NB4 (cell line): Measurements from ENCODE around the gene SEMA5B.

ENCODE experiments used
- DNase-seq: peaks from one replicate; pipeline ENCODE4 v3.0.0; 2010; ENCODE audit warnings: low read depth
- H3K4me3 ChIP-seq: one replicate; pipeline ENCODE4 v1.5.1; 2011; ENCODE audit warnings: mild to moderate bottlenecking, low read depth, low read length, moderate library complexity
- MYC ChIP-seq: IDR thresholded peaks from 2 replicates; pipeline ENCODE4 v1.6.1; 2011; ENCODE audit warnings: low read depth, low read length
- POLR2A ChIP-seq: IDR thresholded peaks from 2 replicates; pipeline ENCODE4 v1.6.1; 2011; ENCODE audit warnings: mild to moderate bottlenecking; ENCODE audit not compliant: insufficient read length; ENCODE audit errors: extremely low read depth
- TF ChIP-seq, protein P1 (sequence below): IDR thresholded peaks from one replicate; pipeline ENCODE4 v1.5.1; 2012; ENCODE audit warnings: low read depth, low read length
- TF ChIP-seq, protein P2 (sequence below): IDR thresholded peaks from 2 replicates; pipeline ENCODE4 v1.6.1; 2011; ENCODE audit warnings: low read depth, low read length

Gene SEMA5B

DNA sequence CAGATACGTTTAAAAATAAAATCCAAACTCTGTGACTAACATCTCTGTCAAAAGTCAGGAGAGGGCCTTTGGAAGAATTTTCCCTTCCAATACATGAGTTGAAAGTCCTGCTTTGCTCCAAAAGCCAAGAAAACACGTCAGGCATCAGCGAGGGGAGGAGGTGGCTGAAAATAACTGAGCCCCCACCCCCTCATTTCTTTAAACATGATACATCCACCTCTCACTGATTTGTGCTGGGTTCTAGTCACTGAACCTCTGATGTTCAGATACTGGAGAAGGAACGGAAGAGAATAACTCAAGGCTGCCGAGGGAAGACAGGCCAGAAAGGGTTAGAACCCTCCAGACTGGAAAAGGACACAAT is 9.4 kb upstream of the SEMA5B start:
- no peak overlapping the region for H3K4me3 ChIP-seq
- no peak for DNase-seq
- TF ChIP-seq, protein P1, sequence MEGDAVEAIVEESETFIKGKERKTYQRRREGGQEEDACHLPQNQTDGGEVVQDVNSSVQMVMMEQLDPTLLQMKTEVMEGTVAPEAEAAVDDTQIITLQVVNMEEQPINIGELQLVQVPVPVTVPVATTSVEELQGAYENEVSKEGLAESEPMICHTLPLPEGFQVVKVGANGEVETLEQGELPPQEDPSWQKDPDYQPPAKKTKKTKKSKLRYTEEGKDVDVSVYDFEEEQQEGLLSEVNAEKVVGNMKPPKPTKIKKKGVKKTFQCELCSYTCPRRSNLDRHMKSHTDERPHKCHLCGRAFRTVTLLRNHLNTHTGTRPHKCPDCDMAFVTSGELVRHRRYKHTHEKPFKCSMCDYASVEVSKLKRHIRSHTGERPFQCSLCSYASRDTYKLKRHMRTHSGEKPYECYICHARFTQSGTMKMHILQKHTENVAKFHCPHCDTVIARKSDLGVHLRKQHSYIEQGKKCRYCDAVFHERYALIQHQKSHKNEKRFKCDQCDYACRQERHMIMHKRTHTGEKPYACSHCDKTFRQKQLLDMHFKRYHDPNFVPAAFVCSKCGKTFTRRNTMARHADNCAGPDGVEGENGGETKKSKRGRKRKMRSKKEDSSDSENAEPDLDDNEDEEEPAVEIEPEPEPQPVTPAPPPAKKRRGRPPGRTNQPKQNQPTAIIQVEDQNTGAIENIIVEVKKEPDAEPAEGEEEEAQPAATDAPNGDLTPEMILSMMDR: no peak
- TF ChIP-seq, protein P2, sequence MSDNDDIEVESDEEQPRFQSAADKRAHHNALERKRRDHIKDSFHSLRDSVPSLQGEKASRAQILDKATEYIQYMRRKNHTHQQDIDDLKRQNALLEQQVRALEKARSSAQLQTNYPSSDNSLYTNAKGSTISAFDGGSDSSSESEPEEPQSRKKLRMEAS: no peak
- TF ChIP-seq POLR2A (no peak), MYC (no peak)

DNA sequence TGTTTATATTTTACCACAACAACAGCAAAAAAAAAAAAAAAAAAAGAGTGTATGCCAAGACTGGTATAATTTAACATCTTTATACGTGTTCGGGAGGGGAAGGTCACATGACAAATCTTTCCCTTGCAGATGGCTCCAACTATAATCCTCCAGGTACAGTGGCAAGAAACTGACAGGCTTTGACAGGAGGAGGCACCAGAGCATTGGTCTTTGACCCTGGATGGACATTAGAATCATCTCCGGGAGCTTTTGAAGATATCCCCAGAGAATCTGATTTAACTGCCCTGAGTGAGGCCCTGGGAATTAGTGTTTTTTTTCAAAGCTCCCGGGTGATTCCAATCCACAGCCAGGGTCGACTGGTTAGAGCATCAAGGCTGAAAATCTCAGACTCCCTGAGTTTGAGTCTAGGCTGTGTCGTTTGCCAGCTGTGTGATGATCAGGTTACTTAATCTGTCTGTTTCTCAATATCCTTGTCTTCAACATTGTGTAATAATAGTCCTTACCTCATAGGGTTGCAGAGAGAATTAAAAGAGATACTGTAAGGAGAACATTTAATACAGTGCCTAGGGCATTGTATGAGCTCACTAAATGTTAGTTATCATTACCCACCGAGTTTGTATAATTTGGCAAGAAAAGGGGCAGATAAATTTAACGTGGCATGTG is 8.9 kb upstream of the SEMA5B start:
- H3K4me3 ChIP-seq: no peak overlapping the region
- no peak for TF ChIP-seq POLR2A
- TF ChIP-seq, protein P2: no peak
- TF ChIP-seq, protein P1: no peak
- no peak for TF ChIP-seq MYC
- peak; percentile 63 for DNase-seq

DNA sequence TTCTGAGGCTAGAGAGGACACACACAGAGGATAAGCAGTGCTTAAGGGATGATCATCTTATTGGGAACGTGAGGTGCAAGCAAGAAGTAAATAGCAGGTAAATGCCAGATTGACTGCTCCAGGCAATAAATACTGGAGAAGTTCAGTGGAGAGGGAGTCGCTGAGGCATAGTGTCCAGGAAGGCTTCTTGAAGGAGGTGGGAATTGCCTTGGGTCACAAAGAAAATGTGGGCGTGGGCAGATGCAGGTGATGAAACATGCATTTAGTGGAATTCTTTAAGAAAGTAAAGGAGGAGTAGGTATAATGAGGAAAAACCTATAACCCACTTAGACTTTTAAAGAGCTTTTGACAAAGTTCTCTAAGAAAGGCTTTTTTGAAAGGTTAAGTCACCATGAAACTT is 7.4 kb upstream of the SEMA5B start:
- no peak for TF ChIP-seq MYC
- no peak for TF ChIP-seq POLR2A
- TF ChIP-seq, protein P1: no peak
- TF ChIP-seq, protein P2: no peak
- no peak for DNase-seq
- no peak overlapping the region for H3K4me3 ChIP-seq

DNA sequence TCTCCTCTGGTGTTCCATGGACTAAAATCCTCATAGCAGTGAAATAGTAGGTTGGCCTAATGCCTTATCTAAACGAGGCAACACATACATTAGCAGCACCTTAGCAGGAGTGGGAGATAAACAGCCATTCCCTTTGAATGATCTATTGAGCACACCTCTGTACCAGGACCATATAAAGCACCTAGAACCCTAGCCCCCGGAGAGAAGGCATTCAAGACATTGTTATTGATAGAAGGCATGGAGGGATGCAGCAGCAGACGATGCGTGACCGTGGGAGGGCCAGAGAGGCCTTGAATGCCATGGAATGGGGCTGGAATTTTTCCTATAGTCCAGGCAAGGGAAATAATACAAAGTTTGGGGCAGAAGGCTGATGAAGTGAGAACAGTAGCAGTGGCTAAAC is 6.6 kb upstream of the SEMA5B start:
- TF ChIP-seq, protein P2: no peak
- TF ChIP-seq MYC (no peak), POLR2A (no peak)
- TF ChIP-seq, protein P1: no peak
- no peak overlapping the region for H3K4me3 ChIP-seq
- DNase-seq: no peak

DNA sequence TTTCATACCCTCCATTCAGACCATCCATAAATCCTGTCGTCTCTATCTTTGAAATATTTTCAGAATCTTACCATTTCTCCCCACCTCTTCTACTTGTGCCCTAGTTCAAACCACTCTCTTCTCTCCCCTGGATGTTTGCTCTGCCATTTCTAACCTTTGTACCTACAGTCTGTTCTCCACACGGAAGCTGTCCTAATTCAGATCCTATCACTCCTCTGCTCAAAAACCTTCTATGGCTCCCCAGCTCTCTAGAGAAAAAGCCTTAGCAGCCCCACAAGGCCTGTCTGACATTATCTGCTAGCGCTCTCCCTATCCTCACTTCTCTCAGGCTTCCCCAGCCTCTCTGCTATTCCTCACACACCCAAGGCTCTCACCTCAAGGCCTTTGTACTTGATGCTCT is 4.5 kb upstream of the SEMA5B start:
- no peak overlapping the region for H3K4me3 ChIP-seq
- TF ChIP-seq, protein P2: no peak
- TF ChIP-seq, protein P1: no peak
- no peak for TF ChIP-seq POLR2A
- TF ChIP-seq MYC: no peak
- DNase-seq: no peak

DNA sequence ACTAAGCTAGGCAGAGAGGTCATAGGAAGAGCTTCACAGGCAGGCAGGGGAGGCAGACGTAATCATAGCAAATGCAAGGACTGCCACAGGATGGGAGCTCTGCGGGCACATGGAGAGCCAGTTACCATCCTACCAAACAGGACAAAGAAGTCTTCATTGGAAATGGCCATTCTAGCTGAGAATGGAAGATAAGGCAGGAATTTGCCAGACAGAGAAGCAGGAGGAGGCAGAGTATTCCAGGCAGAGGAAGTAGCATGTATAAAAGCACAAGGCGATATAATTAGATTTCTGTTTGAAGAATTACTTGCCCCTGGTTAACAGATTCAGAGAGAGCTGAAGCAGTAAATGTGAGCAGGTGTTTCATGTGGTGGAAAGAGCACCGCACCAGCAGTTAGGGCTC is 3.5 kb upstream of the SEMA5B start:
- DNase-seq: no peak
- H3K4me3 ChIP-seq: no peak overlapping the region
- TF ChIP-seq MYC (no peak), POLR2A (no peak)
- TF ChIP-seq, protein P2: no peak
- TF ChIP-seq, protein P1: no peak
